DOHH2 (cell line): ENCODE results near the gene GRXCR1.

Experiments
- H3F3A ChIP-seq: fragments of 200-600 bp; sonication (generic), shearing (Covaris generic); 2 replicates; pipeline ENCODE4 v1.6.0; 2016; ENCODE audit warnings: antibody characterized with exemption, mild to moderate bottlenecking; ENCODE audit not compliant: control insufficient read depth, insufficient read depth
- H3K27ac ChIP-seq: fragments of 200-600 bp; sonication (generic); 2 replicates; pipeline ENCODE4 v1.5.1; 2014; ENCODE audit warnings: low read depth, mild to moderate bottlenecking, low read length, moderate library complexity
- H3K27me3 ChIP-seq: fragments of 200-600 bp; sonication (generic); 2 replicates; pipeline ENCODE4 v1.6.1; 2014; ENCODE audit warnings: mild to moderate bottlenecking, low read length, mixed read lengths; ENCODE audit not compliant: control insufficient read depth
- H3K36me3 ChIP-seq: fragments of 200-600 bp; sonication (generic); 2 replicates; pipeline ENCODE4 v1.6.1; 2014; ENCODE audit warnings: mild to moderate bottlenecking, low read length, moderate library complexity, mixed read lengths; ENCODE audit not compliant: control insufficient read depth
- H3K4me1 ChIP-seq: fragments of 200-600 bp; sonication (generic); 2 replicates; pipeline ENCODE4 v1.6.1; 2014; ENCODE audit warnings: mild to moderate bottlenecking, low read length, mixed read lengths; ENCODE audit not compliant: control insufficient read depth
- H3K4me2 ChIP-seq: fragments of 200-600 bp; sonication (generic); 2 replicates; pipeline ENCODE4 v1.6.0; 2014; ENCODE audit warnings: mild to moderate bottlenecking, low read length, moderate library complexity
- H3K4me3 ChIP-seq: fragments of 200-600 bp; sonication (generic); 2 replicates; pipeline ENCODE4 v1.5.1; 2014; ENCODE audit warnings: mild to moderate bottlenecking, low read length, mixed read lengths
- H3K79me2 ChIP-seq: fragments of 200-600 bp; sonication (generic); 2 replicates; pipeline ENCODE4 v1.6.1; 2014; ENCODE audit warnings: mild to moderate bottlenecking, low read length, mixed read lengths; ENCODE audit not compliant: control insufficient read depth
- H3K9me2 ChIP-seq: fragments of 200-600 bp; sonication (generic); replicated peaks from 2 replicates; pipeline ENCODE4 v1.6.1; 2014; ENCODE audit warnings: mild to moderate bottlenecking, low read length, mixed read lengths; ENCODE audit not compliant: control insufficient read depth
- H3K9me3 ChIP-seq: fragments of 200-600 bp; sonication (generic); 2 replicates; pipeline ENCODE4 v1.6.1; 2014; ENCODE audit warnings: antibody characterized with exemption, low read length, mixed read lengths; ENCODE audit not compliant: control insufficient read depth, insufficient read depth
- H4K20me1 ChIP-seq: fragments of 200-600 bp; sonication (generic); 2 replicates; pipeline ENCODE4 v1.6.0; 2014; ENCODE audit warnings: low read depth, mild to moderate bottlenecking, antibody characterized with exemption, low read length, moderate library complexity; ENCODE audit not compliant: control insufficient read depth, insufficient read depth
- CTCF ChIP-seq: fragments of 200-600 bp; sonication (generic); IDR thresholded peaks from one replicate; pipeline ENCODE4 v1.5.1; 2014; ENCODE audit warnings: antibody characterized with exemption, mild to moderate bottlenecking, low read depth, low read length; ENCODE audit not compliant: poor library complexity, severe bottlenecking
- EZH2phosphoT487 ChIP-seq: fragments of 200-600 bp; sonication (generic); IDR thresholded peaks from 2 replicates; pipeline ENCODE4 v1.6.1; 2017; ENCODE audit warnings: borderline replicate concordance, mild to moderate bottlenecking, antibody characterized with exemption, low read length, moderate library complexity, mixed read lengths

GRXCR1 gene

GRCh38 chr4:42906341-42906740 lies 13.8 kb downstream of the GRXCR1 start:
- H3K4me1 ChIP-seq: no peaks in the 10 kb centered on the region
- TF ChIP-seq CTCF (no peak), EZH2phosphoT487 (no peak)
- no peak overlapping the region for H3K4me2 ChIP-seq

DNA sequence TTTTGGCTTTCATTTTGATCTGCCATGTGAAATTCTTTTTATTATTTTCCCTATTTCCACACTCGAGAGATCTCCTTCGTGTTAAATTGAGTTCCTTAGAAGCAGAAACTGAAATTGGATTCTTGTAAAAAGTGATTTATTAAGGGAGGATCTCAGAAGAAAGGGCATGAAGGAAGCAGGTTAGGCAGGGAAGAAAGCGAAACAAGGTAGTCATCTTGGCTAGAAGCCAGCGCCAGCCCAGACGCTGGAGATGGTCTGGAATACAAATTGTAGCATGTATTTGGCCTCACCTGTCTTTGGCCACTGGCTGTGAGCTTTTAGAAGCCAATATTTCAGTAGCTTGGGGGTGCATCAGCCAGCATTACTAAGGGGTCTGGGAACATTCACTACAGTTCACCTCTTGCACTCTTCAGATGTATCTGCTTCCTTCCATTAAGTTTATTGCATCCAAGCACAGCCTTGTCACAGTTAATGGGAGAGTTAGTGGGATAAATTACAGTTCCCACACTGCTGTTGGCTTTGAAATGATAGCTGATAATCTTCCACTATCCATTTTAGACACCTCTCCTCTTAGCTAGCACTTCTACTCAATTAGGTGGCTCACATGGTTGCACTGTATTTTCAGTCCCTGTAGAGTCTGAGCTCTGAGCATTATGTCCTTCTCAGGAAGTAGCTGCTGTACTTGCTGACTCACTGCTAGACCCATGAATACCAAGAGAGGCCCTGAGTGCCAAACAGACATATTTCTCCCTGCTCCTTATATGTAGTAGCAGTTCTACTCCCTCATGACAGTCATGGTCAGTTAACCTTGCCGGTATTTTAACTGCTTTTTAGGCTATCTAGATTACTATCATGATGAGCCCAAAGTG lies 14.6 kb downstream of the GRXCR1 start:
- no peak for TF ChIP-seq CTCF
- no peak for TF ChIP-seq EZH2phosphoT487
- Histone ChIP-seq H3K9me3 (no peaks in the 10 kb centered on the region), H3K27ac (no peak overlapping the region), H3K79me2 (no peaks in the 10 kb centered on the region), H3K36me3 (no peaks in the 10 kb centered on the region), H3K9me2 (no peaks in the 10 kb centered on the region), H3K27me3 (no peaks in the 10 kb centered on the region), H3K4me1 (no peaks in the 10 kb centered on the region), H4K20me1 (no peaks in the 10 kb centered on the region), H3K4me3 (no peak overlapping the region), H3F3A (no peaks in the 10 kb centered on the region), H3K4me2 (no peak overlapping the region)

More at GRCh38 chr4:42906341-42906740, 13.8 kb downstream of the GRXCR1 start:
- Histone ChIP-seq H3K79me2 (no peaks in the 10 kb centered on the region), H4K20me1 (no peaks in the 10 kb centered on the region), H3K4me3 (no peak overlapping the region), H3F3A (no peaks in the 10 kb centered on the region), H3K9me2 (no peaks in the 10 kb centered on the region), H3K9me3 (no peaks in the 10 kb centered on the region), H3K27ac (no peak overlapping the region), H3K36me3 (no peaks in the 10 kb centered on the region), H3K27me3 (no peaks in the 10 kb centered on the region)

GRCh38 chr4:42910459-42910858 lies 17.9 kb downstream of the GRXCR1 start:
- Histone ChIP-seq H3K4me1 (no peaks in the 10 kb centered on the region), H3K4me3 (no peak overlapping the region), H3F3A (no peaks in the 10 kb centered on the region), H3K9me3 (no peaks in the 10 kb centered on the region), H4K20me1 (no peaks in the 10 kb centered on the region), H3K79me2 (no peaks in the 10 kb centered on the region), H3K27ac (no peak overlapping the region), H3K4me2 (no peak overlapping the region), H3K9me2 (no peaks in the 10 kb centered on the region), H3K27me3 (no peaks in the 10 kb centered on the region), H3K36me3 (no peaks in the 10 kb centered on the region)
- TF ChIP-seq CTCF (no peak), EZH2phosphoT487 (no peak)
